HUDEP-2 (cell line): ENCODE measurements around the gene FBH1.
"Not testable (repeated sequence)": the region's sequence is repeated elsewhere in the genome, so short reads cannot be mapped to it uniquely, and the experiment has no call there.

Experiments used
- DNase-seq, 76 experiments: peaks; one replicate each; lab custom pipeline; 2025; ENCODE audit not compliant: unreplicated experiment in 76 of 76; lab: John Stamatoyannopoulos, UW

The FBH1 gene

GRCh38 chr10:5900247-5900646 is 10.2 kb downstream of the FBH1 start:
- no peak for DNase-seq

- DNase-seq: no peak
Measured at GRCh38 chr10:5902511-5903274, 12.7 kb downstream of the FBH1 start.

- DNase-seq: no peak
Measured at GRCh38 chr10:5903563-5903962, 13.5 kb downstream of the FBH1 start.

- no peak for DNase-seq
Measured at GRCh38 chr10:5904227-5904626, 14.2 kb downstream of the FBH1 start.

- no peak for DNase-seq
Measured at GRCh38 chr10:5905854-5906507, 15.9 kb downstream of the FBH1 start.

- DNase-seq: no peak
Measured at GRCh38 chr10:5906651-5907050, 16.6 kb downstream of the FBH1 start.

- DNase-seq: not testable (repeated sequence)
Measured at GRCh38 chr10:5908676-5909075, 18.6 kb downstream of the FBH1 start.

- DNase-seq: no peak
Measured at GRCh38 chr10:5910323-5911100, 20.5 kb downstream of the FBH1 start.

GRCh38 chr10:5911670-5912069 is 21.6 kb downstream of the FBH1 start:
- no peak for DNase-seq

GRCh38 chr10:5913736-5914135 is 23.7 kb downstream of the FBH1 start:
- no peak for DNase-seq

- DNase-seq: no peak
Measured at GRCh38 chr10:5915451-5915850, 25.4 kb downstream of the FBH1 start.

- no peak for DNase-seq
Measured at GRCh38 chr10:5917305-5917704, 27.3 kb downstream of the FBH1 start.

GRCh38 chr10:5918763-5919162 is 28.7 kb downstream of the FBH1 start:
- no peak for DNase-seq

- no peak for DNase-seq
Measured at GRCh38 chr10:5919568-5919967, 29.5 kb downstream of the FBH1 start.

GRCh38 chr10:5921746-5922145 is 31.7 kb downstream of the FBH1 start:
- DNase-seq: no peak

GRCh38 chr10:5924889-5925288 is 34.8 kb downstream of the FBH1 start:
- no peak for DNase-seq

GRCh38 chr10:5927306-5927705 is 37.3 kb downstream of the FBH1 start:
- no peak for DNase-seq

- DNase-seq: no peak
Measured at GRCh38 chr10:5929442-5929841, 39.4 kb downstream of the FBH1 start.

- no peak for DNase-seq
Measured at GRCh38 chr10:5930272-5930671, 40.2 kb downstream of the FBH1 start.

- DNase-seq: no peak
Measured at GRCh38 chr10:5932345-5932744, 42.3 kb downstream of the FBH1 start.

- peak in 24 of 76 experiments; percentile 1 to 64 (median 20) for DNase-seq
Measured at GRCh38 chr10:5933909-5934546, 44.0 kb downstream of the FBH1 start.
